HuH-7.5 (cell line): Measurements from ENCODE around the gene VPS35L.
A peak's percentile ranks its signal among the peaks of the same experiment; 100 is the strongest.
"Not testable (repeated sequence)": the region's sequence is repeated elsewhere in the genome, so short reads cannot be mapped to it uniquely, and the experiment has no call there.

ENCODE experiments used
- DNase-seq: peaks from one replicate; pipeline ENCODE4 v3.0.0; 2011; ENCODE audit warnings: low spot score

The VPS35L gene

GRCh38 chr16:19712418-19713058 lies 157.0 kb downstream of the VPS35L start:
- no peak for DNase-seq

DNA sequence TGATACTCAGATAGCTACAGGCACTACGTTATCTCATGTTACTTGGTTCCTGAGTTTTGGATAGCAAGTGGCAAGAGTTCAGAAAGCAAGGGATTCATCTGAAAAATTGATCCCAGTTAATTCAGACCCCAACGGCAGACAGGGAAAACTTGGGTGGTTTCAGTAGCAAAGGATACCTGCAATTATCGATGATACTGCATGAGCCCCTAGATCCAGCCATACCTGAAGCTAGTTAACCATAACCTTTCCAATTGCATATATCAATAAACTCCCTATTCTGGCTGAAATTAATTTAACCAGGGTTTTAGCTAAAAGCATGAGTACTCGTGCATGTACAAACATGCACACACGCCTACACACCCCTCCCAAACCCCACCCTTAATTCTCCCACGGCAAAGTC lies 158.2 kb downstream of the VPS35L start:
- DNase-seq = no peak

DNA sequence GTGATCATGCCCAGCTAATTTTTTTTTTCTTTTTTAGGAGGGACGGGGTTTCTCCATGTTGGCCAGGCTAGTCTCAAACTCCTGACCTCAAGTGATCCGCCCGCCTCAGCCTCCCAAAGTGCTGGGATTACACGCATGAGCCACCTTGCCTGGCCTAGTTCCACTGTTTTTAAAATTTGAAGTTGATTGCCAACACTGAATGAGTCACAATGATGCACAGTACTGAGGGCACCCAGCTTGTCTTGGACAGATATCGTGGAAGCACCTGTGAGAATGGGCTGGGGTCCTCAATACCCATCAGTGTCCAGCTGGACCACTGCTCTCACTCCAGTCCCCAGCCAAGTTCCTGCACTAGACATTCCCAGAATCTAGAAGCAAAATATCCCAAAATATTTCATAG lies 160.1 kb downstream of the VPS35L start:
- no peak for DNase-seq

DNA sequence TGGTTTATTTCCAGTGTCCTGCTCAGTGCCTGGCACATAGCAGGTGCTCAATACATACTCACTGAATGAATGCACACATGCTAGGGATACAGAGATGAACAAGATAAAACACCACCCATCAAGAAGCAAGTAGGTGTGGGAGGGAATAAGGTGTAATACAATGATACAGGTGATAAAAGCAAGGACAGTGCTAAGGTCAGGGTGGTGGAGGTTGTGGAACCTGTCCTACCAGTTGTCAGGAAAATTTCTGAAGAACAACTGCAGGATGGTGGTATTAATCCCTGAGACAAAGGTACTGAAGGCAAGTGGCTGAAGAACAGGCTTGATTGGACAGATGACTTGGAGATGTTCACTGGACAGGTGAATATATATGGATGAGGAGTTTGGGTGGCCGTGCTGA lies 160.7 kb downstream of the VPS35L start:
- no peak for DNase-seq

DNA sequence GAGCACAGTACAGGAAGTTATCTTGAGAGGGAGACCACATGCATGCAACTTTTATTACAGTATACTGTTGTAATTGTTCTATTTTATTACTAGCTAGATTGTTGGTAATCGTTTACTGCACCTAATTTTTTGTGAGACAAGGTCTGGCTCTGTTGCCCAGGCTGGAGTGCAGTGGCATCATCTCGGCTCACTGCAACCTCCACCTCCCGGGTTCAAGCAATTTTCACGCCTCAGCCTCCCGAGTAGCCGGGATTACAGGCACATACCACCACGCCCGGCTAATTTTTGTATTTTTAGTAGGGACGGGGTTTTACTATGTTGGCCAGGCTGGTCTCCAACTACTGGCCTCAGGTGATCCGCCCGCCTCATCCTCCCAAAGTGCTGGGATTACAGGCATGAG lies 161.2 kb downstream of the VPS35L start:
- DNase-seq = not testable (repeated sequence)

DNA sequence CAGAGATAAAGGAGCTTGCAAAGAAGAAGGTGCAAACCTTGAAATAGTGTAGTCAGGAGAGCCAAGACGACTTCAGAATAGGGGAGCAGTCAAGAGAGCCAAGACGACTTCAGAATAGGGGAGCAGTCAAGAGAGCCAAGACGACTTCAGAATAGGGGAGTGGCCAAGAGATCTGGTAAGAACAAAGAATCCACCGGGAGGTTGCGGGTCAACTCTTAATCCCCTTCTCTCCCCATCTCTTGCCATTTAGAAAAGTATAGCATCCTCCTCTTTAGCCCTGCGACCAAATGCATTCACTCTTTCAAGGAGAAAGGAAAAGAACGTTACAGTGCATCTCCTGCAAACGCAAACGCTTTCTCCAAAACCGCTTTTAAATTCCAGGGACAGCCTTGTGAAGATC lies 161.8 kb downstream of the VPS35L start:
- DNase-seq = no peak

- DNase-seq = peak; percentile 85
Measured at GRCh38 chr16:19717741-19718623, 162.5 kb downstream of the VPS35L start, which contains the start of the genes IQCK and KNOP1. Gene IQCK (plus strand): TSS chr16:19718271. CDS start chr16:19718307, 36 bp downstream. Gene KNOP1 (minus strand): TSS chr16:19718227. CDS start chr16:19715035, 3,192 bp downstream.

- DNase-seq = no peak
Measured at GRCh38 chr16:19718624-19718965, 163.1 kb downstream of the VPS35L start.

DNA sequence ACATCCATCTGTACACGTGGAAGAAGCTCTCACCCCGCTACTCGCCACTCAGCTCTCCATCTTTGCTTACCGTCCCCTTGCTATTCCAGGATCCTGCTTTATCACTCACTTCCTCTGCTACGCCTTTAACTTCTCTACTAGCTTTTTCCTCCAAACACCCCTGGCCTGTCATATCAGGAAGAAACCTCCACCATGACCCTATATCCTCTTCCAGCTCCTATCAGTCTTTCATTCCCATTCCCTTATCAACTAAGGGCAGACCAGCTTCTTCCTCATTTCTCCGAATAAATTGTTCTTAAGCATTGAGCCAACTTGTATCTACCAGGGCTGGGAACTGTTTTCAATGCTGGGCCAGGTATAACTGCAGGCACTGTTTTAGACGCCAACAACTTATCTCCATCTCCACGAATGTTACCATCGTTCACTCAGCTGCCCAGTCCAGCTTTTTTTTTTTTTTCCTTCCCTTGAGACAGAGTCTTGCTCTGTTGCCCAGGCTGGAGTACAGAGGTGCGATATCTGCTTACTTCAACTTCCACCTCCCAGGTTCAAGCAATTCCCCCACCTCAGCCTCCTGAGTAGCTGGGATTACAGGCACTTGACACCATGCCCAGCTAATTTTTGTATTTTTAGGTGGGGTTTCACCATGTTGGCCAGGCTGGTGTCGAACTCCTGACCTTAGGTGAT lies 166.9 kb downstream of the VPS35L start:
- DNase-seq = no peak

GRCh38 chr16:19722981-19723380 lies 167.5 kb downstream of the VPS35L start:
- no peak for DNase-seq

DNA sequence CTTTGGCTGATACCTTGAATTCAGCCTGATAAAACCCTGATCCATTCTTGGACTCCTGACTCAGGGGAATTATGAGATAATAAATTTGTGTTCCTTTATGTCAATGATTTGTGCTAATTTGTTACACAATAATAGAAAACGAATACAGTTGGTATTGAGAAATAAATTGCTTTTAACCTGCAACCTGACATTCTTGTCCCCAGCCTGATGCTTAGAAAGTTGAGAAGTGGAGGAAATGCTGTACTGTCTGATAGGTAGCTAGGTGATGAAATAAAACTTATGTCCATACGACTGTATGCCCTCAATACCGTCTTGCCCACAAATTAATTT lies 173.1 kb downstream of the VPS35L start:
- no peak for DNase-seq

DNA sequence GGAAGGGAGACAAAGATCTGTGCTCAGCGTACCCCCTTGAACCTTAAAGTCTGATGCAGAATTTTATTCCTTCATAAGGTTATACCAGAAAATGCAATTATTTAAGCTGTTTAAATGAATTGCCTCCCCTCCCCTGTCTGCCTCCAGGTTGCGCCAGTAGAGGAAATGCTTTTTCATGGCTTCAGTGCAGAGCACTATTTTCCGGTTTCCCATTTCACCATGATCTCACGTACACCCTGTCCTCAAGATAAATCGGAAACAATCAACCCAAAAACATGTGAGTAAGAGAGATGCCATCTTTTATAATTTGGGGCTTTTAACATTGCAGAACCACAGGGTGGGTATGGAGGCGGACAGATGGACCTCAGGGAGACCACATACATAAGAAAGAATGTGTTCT lies 178.0 kb downstream of the VPS35L start:
- no peak for DNase-seq

DNA sequence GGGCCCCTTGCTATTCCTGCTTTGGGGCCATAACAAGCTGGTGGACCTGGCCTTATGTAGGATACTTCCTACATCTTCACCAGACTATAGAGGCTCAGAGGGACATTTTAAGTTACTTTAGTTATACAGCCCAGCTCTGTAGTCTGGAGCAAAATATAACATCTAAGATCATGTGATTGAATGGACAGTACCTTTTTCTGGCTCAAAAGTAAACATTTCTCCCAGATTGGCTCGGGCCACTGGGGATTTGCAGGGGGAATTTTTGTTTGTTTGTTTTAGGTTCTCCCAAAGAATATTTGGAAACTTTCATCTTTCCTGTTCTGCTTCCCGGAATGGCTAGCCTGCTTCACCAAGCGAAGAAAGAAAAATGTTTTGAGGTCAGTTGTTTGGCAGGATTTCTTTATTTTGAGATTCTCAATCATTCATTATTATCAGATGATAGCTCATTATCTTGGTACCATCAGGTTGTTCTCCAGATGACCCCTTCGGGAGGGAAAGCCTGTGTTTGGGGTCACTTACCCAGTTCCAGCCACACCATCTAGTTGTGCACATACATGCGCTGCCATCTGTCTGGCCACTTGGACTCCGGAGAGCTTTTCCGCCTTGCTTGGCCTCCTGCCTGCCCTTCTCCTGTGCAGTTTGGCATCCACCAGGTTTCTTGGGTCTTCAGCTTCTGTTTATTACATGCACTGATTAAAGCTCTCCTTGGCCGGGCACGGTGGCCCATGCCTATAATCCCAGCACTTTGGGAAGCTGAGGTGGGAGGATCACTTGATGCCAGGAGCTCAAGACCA lies 179.8 kb downstream of the VPS35L start:
- DNase-seq = no peak

- DNase-seq = no peak
Measured at GRCh38 chr16:19737306-19738038, 182.0 kb downstream of the VPS35L start.

DNA sequence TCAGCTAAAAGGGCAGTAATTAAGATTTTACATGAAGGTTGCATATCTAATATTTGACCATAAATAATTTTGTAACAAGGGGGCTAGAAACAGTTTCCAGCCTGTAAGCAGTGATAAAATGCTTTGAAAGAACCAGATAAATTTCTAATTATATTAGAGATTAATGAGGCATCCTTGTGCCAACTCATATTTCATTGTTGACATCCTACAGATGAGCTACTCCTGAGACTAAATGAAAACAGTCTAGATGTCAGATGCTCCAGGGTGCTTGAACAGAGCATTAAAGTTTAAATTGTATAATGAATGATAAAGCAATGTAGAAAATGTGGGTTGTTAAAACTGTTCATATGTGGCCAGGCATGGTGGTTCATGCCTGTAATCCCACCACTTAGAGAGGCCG lies 185.9 kb downstream of the VPS35L start:
- no peak for DNase-seq

- no peak for DNase-seq
Measured at GRCh38 chr16:19743816-19744159, 188.3 kb downstream of the VPS35L start.

DNA sequence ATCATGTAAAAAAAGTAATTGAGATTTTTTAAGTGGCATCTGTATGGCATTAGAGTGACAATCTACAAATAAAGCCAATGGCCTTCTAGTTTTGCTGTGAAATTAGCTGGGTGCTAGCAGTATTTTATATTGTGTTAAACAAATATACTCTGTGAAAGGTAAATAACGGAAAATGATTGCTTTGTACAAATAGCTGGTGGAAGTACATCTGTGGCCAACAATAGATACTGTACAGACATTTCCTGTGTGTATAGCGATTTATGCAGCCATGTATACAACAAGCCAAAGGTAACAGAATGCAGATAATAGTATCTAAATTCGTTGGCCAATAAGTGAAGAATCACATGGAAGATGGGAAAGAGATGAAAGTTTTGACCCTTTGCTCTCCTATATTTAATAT lies 189.2 kb downstream of the VPS35L start:
- DNase-seq = no peak

DNA sequence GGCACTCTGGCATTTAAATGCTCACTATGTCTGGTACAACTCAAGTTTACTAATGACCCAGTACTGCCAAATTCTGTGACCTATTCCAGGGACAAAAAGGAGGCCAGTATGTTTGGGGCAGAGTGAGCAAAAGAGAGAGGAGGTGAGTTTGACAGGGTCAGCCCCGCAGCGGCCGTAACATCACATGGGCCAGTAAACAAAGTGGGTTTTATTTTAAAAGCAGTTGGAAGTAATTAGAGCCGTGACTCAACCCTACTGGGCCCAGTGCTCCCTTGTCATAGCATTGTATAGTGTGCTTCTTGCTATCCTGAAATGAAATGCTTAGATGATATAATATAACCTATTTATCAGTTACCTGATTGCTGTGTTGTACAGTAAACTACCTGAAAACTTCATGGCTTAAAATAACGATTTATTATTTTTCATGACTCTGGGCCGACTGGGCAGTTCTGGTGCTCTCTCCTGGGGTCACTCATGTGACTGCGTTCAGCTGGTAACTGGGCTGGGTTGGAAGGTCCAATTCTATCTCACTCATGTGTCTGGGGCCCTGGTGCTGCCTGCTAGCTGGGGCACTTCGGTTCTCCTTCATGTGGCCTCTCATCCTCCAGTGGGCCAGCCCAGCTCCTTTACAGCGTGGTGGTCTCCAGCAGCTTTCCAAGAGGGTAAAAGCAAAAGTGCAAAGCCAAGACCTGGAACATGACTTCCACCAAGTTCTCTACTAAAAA lies 189.9 kb downstream of the VPS35L start:
- no peak for DNase-seq

- DNase-seq = no peak
Measured at GRCh38 chr16:19746561-19746960, 191.1 kb downstream of the VPS35L start.

DNA sequence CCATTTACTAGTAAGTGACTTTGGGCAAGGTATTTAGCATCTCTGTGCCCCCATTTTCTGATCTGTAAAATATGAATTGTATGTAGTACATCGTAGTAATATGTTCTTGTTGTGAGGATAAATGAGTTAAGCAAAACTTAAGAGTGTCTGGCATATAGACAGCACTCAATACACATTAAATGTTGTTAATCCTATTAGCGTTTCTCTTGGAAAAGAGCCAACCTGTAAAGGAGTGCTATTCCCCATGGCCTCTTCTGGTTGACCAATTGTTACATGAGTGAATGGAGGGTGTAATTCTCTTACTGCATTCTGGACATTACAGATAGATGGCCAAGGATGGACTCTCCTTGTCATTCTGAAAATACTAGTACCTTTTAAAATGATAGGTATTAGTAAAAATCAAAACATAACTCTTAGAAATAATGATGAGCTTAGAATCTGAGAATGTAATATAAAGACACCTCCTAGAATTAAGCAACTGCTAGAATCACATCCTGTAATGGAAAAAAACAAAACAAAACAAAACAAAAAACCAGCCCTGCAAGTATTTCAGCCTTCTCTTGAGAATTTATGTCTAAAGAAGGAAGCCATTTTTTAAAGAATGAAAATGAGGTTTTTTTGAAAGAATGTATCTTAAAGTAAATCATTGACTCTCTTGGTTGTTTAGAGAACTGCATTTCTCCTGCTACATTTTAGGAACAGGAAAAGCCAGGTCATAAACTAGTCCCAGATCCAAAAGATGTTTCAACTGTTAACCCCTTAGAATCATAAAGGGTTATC lies 193.1 kb downstream of the VPS35L start:
- no peak for DNase-seq
